MM.1S (cell line): ENCODE data around the gene DLGAP3.
"Not testable (repeated sequence)": the region's sequence is repeated elsewhere in the genome, so short reads cannot be mapped to it uniquely, and the experiment has no call there.

Experiments
- DNase-seq: peaks from one replicate; pipeline ENCODE4 v3.0.0-alpha.2; 2015
- H2AFZ ChIP-seq: fragments of 300-600 bp; sonication (generic); 2 replicates; pipeline ENCODE4 v1.6.0; 2016; ENCODE audit warnings: antibody characterized with exemption, low read length
- H3F3A ChIP-seq: fragments of 300-600 bp; sonication (generic); 2 replicates; pipeline ENCODE4 v1.6.1; 2016; ENCODE audit warnings: mild to moderate bottlenecking, antibody characterized with exemption, low read length, moderate library complexity, mixed read lengths; ENCODE audit not compliant: insufficient read depth
- H3K27ac ChIP-seq: fragments of 300-600 bp; sonication (generic); 2 replicates; pipeline ENCODE4 v1.5.1; 2016; ENCODE audit warnings: mild to moderate bottlenecking, low read length
- H3K27me3 ChIP-seq: fragments of 300-600 bp; sonication (generic); replicated peaks from 2 replicates; pipeline ENCODE4 v1.6.0; 2016; ENCODE audit warnings: low read length; ENCODE audit not compliant: insufficient read depth
- H3K36me3 ChIP-seq: fragments of 300-600 bp; sonication (generic); replicated peaks from 2 replicates; pipeline ENCODE4 v1.6.1; 2016; ENCODE audit warnings: mild to moderate bottlenecking, low read length, mixed read lengths; ENCODE audit not compliant: insufficient read depth
- H3K4me1 ChIP-seq: fragments of 300-600 bp; sonication (generic); 2 replicates; pipeline ENCODE4 v1.6.1; 2016; ENCODE audit warnings: low read length, mixed read lengths
- H3K4me2 ChIP-seq: fragments of 300-600 bp; sonication (generic); 2 replicates; pipeline ENCODE4 v1.6.0; 2016; ENCODE audit warnings: low read depth, low read length
- H3K4me3 ChIP-seq: fragments of 300-600 bp; sonication (generic); 2 replicates; pipeline ENCODE4 v1.5.1; 2016; ENCODE audit warnings: low read length, mixed read lengths
- H3K79me2 ChIP-seq: fragments of 300-600 bp; sonication (generic); 2 replicates; pipeline ENCODE4 v1.6.1; 2016; ENCODE audit warnings: mixed run types, low read length, mixed read lengths
- H3K9ac ChIP-seq: fragments of 300-600 bp; sonication (generic); 2 replicates; pipeline ENCODE4 v1.6.1; 2016; ENCODE audit warnings: low read length, mixed read lengths
- H3K9me2 ChIP-seq: fragments of 300-600 bp; sonication (generic); replicated peaks from 2 replicates; pipeline ENCODE4 v1.6.1; 2016; ENCODE audit warnings: mild to moderate bottlenecking, low read length, mixed read lengths; ENCODE audit not compliant: insufficient read depth
- H3K9me3 ChIP-seq: fragments of 300-600 bp; sonication (generic); replicated peaks from 2 replicates; pipeline ENCODE4 v1.6.1; 2016; ENCODE audit warnings: mild to moderate bottlenecking, low read length, mixed read lengths; ENCODE audit not compliant: insufficient read depth
- H4K20me1 ChIP-seq: fragments of 300-600 bp; sonication (generic); 2 replicates; pipeline ENCODE4 v1.6.1; 2016; ENCODE audit warnings: mild to moderate bottlenecking, low read length, moderate library complexity, mixed read lengths; ENCODE audit not compliant: insufficient read depth
- EZH2 ChIP-seq: fragments of 300-600 bp; sonication (generic); optimal IDR thresholded peaks from 2 replicates; pipeline ENCODE3; 2017; ENCODE audit warnings: low read depth, mild to moderate bottlenecking, antibody characterized with exemption, low read length, mixed read lengths
- EZH2phosphoT487 ChIP-seq: fragments of 300-600 bp; sonication (generic); IDR thresholded peaks from 2 replicates; pipeline ENCODE4 v1.6.1; 2018; ENCODE audit warnings: antibody characterized with exemption, low read length
- TF ChIP-seq, protein P1 (sequence below): fragments of 300-600 bp; sonication (generic); IDR thresholded peaks from 2 replicates; pipeline ENCODE4 v1.5.1; 2016; ENCODE audit warnings: antibody characterized with exemption, low read length, mixed read lengths

The DLGAP3 gene

DNA sequence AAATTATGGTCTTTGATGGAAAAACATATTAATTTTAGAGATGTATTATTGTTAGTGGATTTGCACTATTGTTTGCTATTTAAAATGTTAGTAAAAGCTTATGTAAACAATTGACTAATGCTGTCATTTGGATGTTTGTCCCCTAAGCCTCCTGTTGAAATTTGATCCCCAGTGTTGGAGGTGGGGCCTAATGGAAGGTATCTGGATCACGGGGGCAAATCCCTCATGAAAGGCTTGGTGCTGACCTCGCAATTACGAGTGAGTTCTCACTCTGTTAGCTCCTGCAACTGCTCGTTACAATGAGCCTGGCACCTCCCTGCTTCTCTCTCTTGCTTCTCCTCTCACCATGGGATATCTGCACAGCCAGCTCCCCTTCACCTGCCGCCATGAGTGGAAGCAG, 41.4 kb upstream of the DLGAP3 start:
- Histone ChIP-seq H3K4me3 (no peak overlapping the region), H3K79me2 (no peaks in the 10 kb centered on the region), H3K9ac (no peak overlapping the region), H3K9me3 (no peaks in the 10 kb centered on the region), H3K27ac (no peak overlapping the region), H3K4me2 (no peak overlapping the region), H3K27me3 (no peaks in the 10 kb centered on the region), H3K4me1 (no peaks in the 10 kb centered on the region), H4K20me1 (no peaks in the 10 kb centered on the region), H3F3A (no peaks in the 10 kb centered on the region), H2AFZ (no peak overlapping the region), H3K9me2 (no peaks in the 10 kb centered on the region), H3K36me3 (no peaks in the 10 kb centered on the region)
- TF ChIP-seq, protein P1, sequence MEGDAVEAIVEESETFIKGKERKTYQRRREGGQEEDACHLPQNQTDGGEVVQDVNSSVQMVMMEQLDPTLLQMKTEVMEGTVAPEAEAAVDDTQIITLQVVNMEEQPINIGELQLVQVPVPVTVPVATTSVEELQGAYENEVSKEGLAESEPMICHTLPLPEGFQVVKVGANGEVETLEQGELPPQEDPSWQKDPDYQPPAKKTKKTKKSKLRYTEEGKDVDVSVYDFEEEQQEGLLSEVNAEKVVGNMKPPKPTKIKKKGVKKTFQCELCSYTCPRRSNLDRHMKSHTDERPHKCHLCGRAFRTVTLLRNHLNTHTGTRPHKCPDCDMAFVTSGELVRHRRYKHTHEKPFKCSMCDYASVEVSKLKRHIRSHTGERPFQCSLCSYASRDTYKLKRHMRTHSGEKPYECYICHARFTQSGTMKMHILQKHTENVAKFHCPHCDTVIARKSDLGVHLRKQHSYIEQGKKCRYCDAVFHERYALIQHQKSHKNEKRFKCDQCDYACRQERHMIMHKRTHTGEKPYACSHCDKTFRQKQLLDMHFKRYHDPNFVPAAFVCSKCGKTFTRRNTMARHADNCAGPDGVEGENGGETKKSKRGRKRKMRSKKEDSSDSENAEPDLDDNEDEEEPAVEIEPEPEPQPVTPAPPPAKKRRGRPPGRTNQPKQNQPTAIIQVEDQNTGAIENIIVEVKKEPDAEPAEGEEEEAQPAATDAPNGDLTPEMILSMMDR = no peak
- TF ChIP-seq EZH2phosphoT487 = no peak
- TF ChIP-seq EZH2 = no peak
- DNase-seq = no peak

DNA sequence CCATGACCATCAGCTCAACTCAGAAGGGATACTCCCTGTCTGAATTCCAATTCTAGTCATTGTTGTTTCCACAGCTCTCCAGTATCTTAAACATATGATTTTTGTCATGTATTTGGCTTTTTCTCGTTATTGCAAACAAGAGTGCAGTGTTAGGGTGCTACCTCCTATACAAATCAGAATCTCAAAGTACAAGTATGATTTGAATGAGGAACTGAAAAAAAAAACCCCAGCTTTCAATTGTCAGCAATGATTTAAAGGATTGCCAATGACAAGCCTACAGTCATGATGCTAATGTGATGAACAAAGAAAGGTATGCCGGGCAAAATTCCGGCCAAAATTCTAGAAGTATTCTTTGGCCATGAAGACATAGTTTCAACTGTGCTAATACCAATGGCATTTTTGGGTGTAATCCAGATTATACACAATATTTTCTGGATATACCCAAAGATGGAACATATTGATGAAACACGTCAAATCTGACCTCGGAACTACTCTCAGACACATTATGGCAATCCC, 40.8 kb upstream of the DLGAP3 start:
- no peak for DNase-seq
- H3K27me3 ChIP-seq = no peaks in the 10 kb centered on the region
- H3K9me3 ChIP-seq = no peaks in the 10 kb centered on the region
- H4K20me1 ChIP-seq = no peaks in the 10 kb centered on the region
- H3K27ac ChIP-seq = no peak overlapping the region
- H3F3A ChIP-seq = no peaks in the 10 kb centered on the region
- H3K36me3 ChIP-seq = no peaks in the 10 kb centered on the region
- H3K4me3 ChIP-seq = no peak overlapping the region
- H3K79me2 ChIP-seq = no peaks in the 10 kb centered on the region
- TF ChIP-seq EZH2phosphoT487 (no peak), EZH2 (no peak)
- TF ChIP-seq, protein P1 = no peak
- no peaks in the 10 kb centered on the region for H3K4me1 ChIP-seq
- no peak overlapping the region for H3K9ac ChIP-seq
- no peak overlapping the region for H2AFZ ChIP-seq
- no peaks in the 10 kb centered on the region for H3K9me2 ChIP-seq
- H3K4me2 ChIP-seq = no peak overlapping the region

DNA sequence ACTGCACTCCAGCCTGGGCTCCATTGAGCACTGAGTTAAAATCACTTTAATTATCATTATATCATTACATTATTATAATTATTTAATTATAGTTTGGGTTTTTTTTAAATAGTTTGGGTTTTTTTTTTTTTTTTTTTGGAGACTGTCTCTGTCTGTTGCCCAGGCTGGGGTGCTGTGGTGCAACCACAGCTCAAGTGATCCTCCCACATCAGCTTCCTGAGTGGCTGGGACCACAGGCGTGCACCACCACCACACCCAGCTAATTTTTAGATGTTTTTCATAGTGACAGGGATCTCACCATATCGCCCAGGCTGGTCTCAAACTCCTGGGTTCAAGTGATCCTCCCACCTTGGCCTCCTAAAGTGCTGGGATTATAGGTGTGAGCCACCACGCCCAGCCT, 38.8 kb upstream of the DLGAP3 start:
- DNase-seq, H3K9ac ChIP-seq, H3K4me1 ChIP-seq, H3K9me3 ChIP-seq, H3K79me2 ChIP-seq, H3K4me3 ChIP-seq, H2AFZ ChIP-seq, H3K27ac ChIP-seq, H3K4me2 ChIP-seq, H4K20me1 ChIP-seq, H3K36me3 ChIP-seq, H3K9me2 ChIP-seq, H3F3A ChIP-seq, H3K27me3 ChIP-seq: not testable (repeated sequence)

DNA sequence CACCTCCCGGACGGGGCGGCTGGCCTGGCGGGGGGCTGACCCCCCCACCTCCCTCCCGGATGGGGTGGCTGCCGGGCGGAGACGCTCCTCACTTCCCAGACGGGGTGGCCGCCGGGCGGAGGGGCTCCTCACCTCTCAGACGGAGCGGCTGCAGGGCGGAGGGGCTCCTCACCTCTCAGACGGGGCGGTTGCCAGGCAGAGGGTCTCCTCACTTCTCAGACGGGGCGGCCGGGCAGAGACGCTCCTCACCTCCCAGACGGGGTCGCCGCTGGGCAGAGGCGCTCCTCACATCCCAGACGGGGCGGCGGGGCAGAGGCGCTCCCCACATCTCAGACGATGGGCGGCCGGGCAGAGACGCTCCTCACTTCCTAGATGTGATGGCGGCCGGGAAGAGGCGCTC, 38.2 kb upstream of the DLGAP3 start:
- H3K9me3 ChIP-seq, H2AFZ ChIP-seq, H3K4me2 ChIP-seq, H3K9me2 ChIP-seq, H3K4me3 ChIP-seq, H3K4me1 ChIP-seq, DNase-seq, H3K27ac ChIP-seq, H3K27me3 ChIP-seq, H3K36me3 ChIP-seq, H3F3A ChIP-seq, H3K9ac ChIP-seq, H3K79me2 ChIP-seq, H4K20me1 ChIP-seq: not testable (repeated sequence)
